Motor neuron (in vitro differentiated cells): Measurements from ENCODE around the gene GSS. TPM values are rescaled to one million over a fixed set of nuclear protein-coding genes. Genes with fewer than 3 reads are reported as not detected.

ENCODE experiments used
- ATAC-seq, 8 experiments: fragments of 200-7000 bp; cut with Tn5 transposase; replicated peaks in 6 of 8; 2 replicates each; pipeline ENCODE4 v1.8.0; 2021; ENCODE audit warnings: mild to moderate bottlenecking in 8 of 8, moderate library complexity in 8 of 8
- H3K27ac ChIP-seq, 2 donors: fragments of 250-450 bp; sonication (Bioruptor Pico); 2 replicates each; pipeline ENCODE4 v1.9.0; 2021; ENCODE audit warnings: antibody characterized with exemption in 2 of 2, mild to moderate bottlenecking in 2 of 2, moderate library complexity in 1 of 2
- H3K4me1 ChIP-seq, 2 donors: fragments of 250-450 bp; sonication (Bioruptor Pico); replicated peaks in 1 of 2; 2 replicates each; pipeline ENCODE4 v1.6.1; 2021; ENCODE audit warnings: antibody characterized with exemption in 2 of 2, mild to moderate bottlenecking in 2 of 2, moderate library complexity in 1 of 2
- H3K4me3 ChIP-seq, 5 donors: fragments of 250-450 bp; sonication (Bioruptor Pico); 2 replicates each; pipeline ENCODE4 v1.9.0; 2021; ENCODE audit warnings: antibody characterized with exemption in 5 of 5, mild to moderate bottlenecking in 5 of 5, moderate library complexity in 4 of 5
- WGBS, 10 experiments: fragments of 450-650 bp; shearing (Covaris generic); methylation state at CpG; one replicate each; pipeline ENCODE4 v1.0.0; 2022; 5-methylcytosine and 5-hydroxymethylcytosine counted together
- in situ Hi-C, 9 experiments: fragments of 400-800 bp; cut with MboI; loops; one replicate each; pipeline ENCODE4 v1.15.0; 2021; ENCODE audit warnings: low sequenced_read_pairs in 9 of 9, low pct_unique_long_range_greater_than_20kb in 2 of 9; ENCODE audit not compliant: unreplicated experiment in 9 of 9
- total RNA-seq, 8 experiments: library from RNA; unstranded; fragments of 300-600 nt; gene quantifications; 2 replicates each; pipeline versions ENCODE4 v1.2.3 to v1.2.4, GENCODE V29; 2022

Gene GSS
- total RNA-seq, 8 experiments from 2014 or later: 21.1 to 104 (median 33.8) TPM

DNA sequence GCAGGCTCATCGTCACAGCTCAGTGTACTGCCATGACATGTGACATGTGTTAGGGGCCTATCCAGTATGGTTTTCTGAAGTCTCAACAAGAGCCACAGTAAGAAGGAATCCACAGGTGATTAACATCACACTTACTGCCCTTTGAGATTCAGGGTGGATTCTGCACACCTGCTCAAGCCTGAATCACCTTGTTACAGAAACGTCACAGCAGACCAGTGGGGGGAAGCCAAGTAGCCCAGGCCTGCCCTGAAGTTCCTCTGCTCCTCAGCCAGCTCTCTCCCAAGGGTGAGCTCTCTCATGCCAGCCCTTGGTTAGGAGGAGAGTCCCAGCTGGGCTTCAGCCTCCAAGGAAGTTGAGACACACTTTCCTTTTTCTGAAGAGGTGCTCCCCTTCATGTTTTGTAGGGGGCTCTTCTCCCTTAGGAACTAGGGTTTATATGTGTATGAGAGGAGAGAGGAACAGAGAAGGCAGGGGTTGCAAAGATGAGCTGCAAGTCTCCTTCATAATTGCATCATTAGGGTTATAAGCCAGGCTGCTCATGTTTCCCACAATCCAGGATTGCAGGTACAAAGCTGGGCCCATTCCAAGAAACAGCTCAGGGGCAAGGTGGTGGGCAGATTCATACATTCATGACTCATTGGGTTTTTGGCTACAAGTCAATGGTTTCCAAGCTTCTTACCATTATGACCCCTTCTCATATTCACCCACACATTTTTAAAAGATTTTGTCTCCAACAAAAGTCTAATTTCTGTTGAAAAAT is 11.6 kb downstream of the GSS start:
- WGBS, 10 experiments: 78 to 100% (median 81%) methylated on average over 1 to 2 of the region's 2 CpGs; no CpG with 5 or more reads in 3 of the 10 experiments
- Histone ChIP-seq H3K27ac (no peak overlapping the region), H3K4me3 (no peak overlapping the region), H3K4me1 (no peaks in the 10 kb centered on the region)
- ATAC-seq: no peak
- in situ Hi-C loops: no loop called here

DNA sequence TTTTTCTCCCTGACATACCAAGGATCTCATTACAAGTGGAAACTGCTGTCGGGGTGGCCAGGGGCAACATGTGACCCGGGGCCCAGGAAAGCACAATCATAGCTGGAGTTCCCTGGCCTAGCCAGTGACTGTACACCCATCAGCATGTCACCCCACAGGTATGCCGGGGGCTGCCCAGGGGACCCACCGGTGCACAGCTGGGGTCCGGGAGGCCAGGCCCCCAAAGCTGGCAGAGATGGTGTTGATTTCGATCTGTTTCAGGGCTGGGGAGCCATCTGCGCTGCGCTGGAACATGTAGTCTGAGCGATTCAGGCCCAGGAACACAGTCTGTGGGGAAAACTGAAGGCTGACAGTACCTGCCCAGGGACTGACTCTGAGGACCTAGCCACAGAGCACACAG is 13.3 kb downstream of the GSS start:
- in situ Hi-C loops: no loop called here
- no peak overlapping the region for H3K4me3 ChIP-seq
- 80 to 100% (median 100%) methylated on average over 1 to 6 of the region's 9 CpGs; no CpG with 5 or more reads in 4 of the 10 experiments for WGBS, 10 experiments
- no peaks in the 10 kb centered on the region for H3K4me1 ChIP-seq
- H3K27ac ChIP-seq: no peak overlapping the region
- no peak for ATAC-seq

DNA sequence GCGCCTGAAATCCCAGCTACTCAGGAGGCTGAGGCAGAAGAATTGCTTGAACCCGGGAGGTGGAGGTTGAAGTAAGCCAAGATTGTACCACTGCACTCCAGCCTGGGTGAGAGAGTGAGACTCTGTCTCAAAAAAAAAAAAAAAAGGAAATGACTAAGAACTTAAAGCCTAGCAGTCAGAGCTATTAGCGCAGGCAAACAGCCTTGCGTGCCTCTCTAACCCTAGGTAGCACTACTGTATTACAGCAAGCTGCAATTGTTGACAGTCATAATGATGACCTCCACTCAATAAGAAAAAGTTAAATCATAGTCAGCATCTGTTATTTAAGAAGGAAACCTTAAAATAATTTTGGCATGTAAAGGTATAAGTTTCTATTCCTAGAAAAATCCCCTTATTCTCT is 14.4 kb downstream of the GSS start:
- no peak overlapping the region for H3K27ac ChIP-seq
- ATAC-seq: no peak
- no peak overlapping the region for H3K4me3 ChIP-seq
- no peaks in the 10 kb centered on the region for H3K4me1 ChIP-seq
- 83 to 100% (median 100%) methylated on average over 1 to 3 of the region's 4 CpGs for WGBS, 10 experiments
- in situ Hi-C loops: no loop called here

DNA sequence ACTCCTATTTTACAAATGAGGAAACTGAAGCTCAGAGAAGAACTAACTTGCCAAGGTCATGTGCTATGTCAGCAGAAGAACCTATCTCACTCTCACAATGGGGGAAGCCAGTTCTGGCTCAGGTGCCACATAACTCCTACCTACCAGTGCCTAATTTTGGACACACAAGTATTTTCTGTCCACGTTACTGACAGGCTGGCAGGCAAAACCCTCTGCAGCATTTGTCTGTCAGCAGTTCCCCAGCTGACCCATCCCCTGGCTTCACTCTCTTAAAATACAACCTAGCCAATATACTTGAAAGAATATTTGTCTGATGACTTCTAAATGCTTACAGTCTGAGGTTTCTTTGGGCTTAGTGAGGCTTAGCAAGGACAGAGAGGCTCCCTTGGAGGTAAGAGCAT is 15.5 kb downstream of the GSS start:
- no peak overlapping the region for H3K4me3 ChIP-seq
- WGBS, 10 experiments: no CpG with 5 or more reads among the region's 1 CpG
- no peaks in the 10 kb centered on the region for H3K4me1 ChIP-seq
- no peak overlapping the region for H3K27ac ChIP-seq
- in situ Hi-C loops: no loop called here
- ATAC-seq: no peak

DNA sequence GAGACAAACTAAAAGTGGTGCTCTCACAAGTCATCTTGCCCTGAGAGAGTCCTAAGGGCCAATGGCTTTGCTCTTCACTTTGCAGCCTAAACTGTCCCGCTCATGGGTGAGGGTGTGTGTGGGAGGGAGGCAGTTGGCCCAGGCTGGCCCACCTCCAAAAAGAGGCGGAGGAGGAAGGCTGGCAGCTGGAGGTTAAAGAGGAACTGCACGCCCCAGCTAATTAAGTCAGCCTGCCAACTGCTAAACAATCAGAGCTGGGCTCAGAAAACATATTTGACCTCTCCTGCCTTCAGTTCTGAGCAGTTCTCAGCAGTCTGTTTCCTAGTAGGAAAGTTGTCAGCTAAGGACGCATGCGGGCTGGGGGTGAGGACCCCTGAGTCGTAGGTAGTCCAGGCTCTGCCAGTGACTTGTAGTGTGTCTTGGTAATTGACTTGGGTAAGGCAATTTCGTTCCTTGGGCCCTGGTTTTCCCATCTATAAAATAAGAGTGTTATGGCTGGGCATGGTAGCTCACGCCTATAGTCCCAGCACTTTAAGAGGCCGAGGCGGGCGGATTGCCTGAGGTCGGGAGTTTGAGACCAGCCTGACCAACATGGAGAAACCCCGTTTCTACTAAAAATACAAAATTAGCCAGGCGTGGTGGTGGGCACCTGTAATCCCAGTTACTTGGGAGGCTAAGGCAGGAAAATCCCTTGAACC is 17.0 kb downstream of the GSS start:
- Histone ChIP-seq H3K4me3 (no peak overlapping the region), H3K4me1 (no peaks in the 10 kb centered on the region), H3K27ac (no peak overlapping the region)
- ATAC-seq: no peak
- 60 to 100% (median 92%) methylated on average over 1 to 7 of the region's 14 CpGs; no CpG with 5 or more reads in 2 of the 10 experiments for whole genome bisulfite sequencing, 10 experiments
- in situ Hi-C loops: no loop called here

DNA sequence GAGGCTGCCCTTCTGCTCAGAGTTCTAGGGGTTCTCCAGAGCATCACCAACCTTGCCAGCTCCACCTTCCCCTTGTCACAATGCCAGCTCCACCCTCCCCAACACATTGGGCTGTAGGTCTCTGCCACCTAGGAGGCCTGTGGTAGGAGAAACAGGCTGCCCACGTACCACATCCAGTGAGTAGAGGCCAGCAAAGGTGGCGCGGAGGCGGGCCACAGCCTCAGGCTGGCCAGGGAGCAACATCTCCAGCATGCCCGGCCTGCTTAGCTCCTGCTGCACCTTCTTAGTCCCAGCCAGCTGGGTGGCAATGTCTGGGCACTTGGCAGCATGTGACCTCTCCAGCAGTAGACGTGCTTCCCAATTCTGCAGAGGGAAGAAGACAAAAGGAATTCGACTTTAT is 23.8 kb downstream of the GSS start:
- H3K4me3 ChIP-seq: no peak overlapping the region
- H3K4me1 ChIP-seq: no peaks in the 10 kb centered on the region
- WGBS, 10 experiments: 40 to 100% (median 63%) methylated on average over 1 to 3 of the region's 7 CpGs; no CpG with 5 or more reads in 3 of the 10 experiments
- in situ Hi-C loops: no loop called here
- no peak for ATAC-seq
- H3K27ac ChIP-seq: no peak overlapping the region

DNA sequence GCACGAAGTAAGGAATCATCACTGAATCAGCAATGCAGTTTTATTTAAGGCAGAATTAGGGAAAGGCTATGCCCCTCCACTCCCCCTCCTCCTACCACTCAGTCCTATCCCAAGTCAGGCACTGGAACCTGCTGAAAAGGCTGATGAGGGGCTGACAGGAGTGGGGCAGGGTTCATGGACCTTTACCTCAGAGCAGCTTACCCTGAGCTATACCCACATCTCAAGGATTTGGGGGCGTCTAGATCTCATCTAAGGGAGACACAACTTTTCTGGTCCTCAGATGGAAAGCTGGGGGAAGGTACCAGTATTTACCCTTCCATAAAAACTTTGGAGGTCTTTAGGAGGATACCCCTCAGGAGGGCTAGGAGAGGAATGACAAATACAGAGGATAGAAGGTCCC is 27.2 kb downstream of the GSS start:
- H3K4me3 ChIP-seq: no peak overlapping the region
- WGBS, 10 experiments: 80 to 100% (median 100%) methylated on average over 1 to 2 of the region's 2 CpGs; no CpG with 5 or more reads in 5 of the 10 experiments
- ATAC-seq: no peak
- H3K27ac ChIP-seq: no peak overlapping the region
- no peaks in the 10 kb centered on the region for H3K4me1 ChIP-seq
- in situ Hi-C loops: no loop called here

DNA sequence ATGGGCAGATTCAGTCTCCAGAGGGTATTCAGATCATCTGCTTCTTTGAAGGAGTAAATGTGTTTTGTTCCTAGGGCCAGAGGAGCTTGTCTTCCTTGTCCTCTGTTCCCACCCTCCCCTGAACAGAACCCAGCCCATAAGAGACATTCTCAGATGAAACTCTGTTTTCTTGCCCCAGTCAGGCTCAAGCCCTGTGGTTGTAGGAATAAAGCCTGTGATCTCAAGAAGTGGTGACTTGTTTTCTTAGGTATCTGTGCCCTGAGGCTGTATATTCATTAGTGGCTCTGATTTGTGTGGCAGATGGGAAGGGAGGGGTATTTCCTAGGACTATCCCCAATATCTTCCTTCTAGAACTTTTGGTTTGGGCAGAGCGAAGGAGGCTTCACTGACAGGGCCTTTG is 27.9 kb downstream of the GSS start:
- peak in 3 of 8 experiments; percentile 71 to 92 (median 87) for ATAC-seq
- Histone ChIP-seq H3K27ac (no peak overlapping the region), H3K4me3 (no peak overlapping the region)

DNA sequence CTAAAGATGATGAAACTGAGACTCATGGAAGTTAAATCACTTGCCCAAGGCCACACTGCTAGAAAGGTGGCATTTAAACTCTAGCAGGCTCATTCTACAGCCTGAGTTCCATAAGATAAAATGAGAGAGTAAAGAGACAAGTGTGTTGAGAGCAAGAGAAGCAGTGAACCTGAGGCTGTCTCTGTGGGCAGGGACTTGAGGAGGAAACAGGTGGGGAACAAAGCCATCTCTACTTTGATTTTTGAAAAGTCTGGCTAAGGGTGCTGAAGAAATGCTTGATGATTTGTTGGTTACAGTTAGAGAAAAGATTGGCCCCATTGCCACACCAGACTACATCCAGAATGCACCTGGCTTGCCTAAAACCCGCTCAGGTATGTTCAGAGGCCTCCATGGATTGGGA is 29.0 kb downstream of the GSS start:
- no peak overlapping the region for H3K4me3 ChIP-seq
- in situ Hi-C loops: no loop called here
- H3K27ac ChIP-seq: no peak overlapping the region
- H3K4me1 ChIP-seq: no peaks in the 10 kb centered on the region
- 100% methylated on average over 1 of the region's 1 CpG; no CpG with 5 or more reads in 9 of the 10 experiments for WGBS, 10 experiments
- no peak for ATAC-seq

More for the DNA sequence above, 27.9 kb downstream of the GSS start:
- no peaks in the 10 kb centered on the region for H3K4me1 ChIP-seq
- 100% methylated on average over 1 of the region's 1 CpG; no CpG with 5 or more reads in 5 of the 10 experiments for WGBS, 10 experiments
- in situ Hi-C loops: no loop called here

DNA sequence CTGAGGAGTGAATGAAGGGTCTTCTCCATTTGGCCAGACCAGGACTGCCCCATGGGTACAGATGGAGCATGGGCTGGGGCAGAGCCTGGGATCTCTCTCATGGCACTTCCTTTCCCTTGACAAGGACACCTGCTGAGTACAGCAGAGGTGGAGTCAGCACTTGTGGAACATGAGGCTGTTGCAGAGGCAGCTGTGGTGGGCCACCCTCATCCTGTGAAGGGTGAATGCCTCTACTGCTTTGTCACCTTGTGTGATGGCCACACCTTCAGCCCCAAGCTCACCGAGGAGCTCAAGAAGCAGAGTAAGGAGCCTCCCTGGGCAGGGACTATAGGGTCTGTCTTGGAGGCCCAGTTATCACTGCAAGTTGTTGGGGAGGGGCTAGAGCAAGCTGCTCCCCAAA is 29.6 kb downstream of the GSS start:
- 60 to 86% methylated on average over 1 of the region's 1 CpG; no CpG with 5 or more reads in 8 of the 10 experiments for WGBS, 10 experiments
- in situ Hi-C loops: no loop called here
- no peak overlapping the region for H3K27ac ChIP-seq
- no peak overlapping the region for H3K4me3 ChIP-seq
- ATAC-seq: no peak
- no peaks in the 10 kb centered on the region for H3K4me1 ChIP-seq

DNA sequence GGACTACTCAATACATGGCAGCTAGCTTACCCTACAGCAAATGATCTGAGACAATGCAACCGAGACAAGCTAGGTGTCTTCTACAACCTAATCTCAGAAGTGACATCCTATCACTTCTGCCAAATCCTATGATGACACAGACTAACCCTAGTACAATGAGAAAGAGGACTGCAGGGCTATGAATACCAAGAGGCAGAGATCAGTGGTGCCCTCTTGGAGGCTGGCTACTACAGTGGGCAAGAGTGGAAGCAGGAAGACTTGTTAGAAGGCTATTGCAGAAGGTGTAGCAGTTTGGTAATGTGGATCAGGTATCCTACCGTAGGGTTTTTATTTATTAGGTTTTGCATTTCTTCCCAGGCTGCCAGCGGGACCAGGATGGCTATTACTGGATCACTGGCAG is 30.3 kb downstream of the GSS start:
- in situ Hi-C loops: no loop called here
- H3K4me1 ChIP-seq: no peaks in the 10 kb centered on the region
- WGBS, 10 experiments: 64 to 100% (median 96%) methylated on average over 1 to 2 of the region's 3 CpGs; no CpG with 5 or more reads in 4 of the 10 experiments
- no peak overlapping the region for H3K4me3 ChIP-seq
- no peak for ATAC-seq
- no peak overlapping the region for H3K27ac ChIP-seq

DNA sequence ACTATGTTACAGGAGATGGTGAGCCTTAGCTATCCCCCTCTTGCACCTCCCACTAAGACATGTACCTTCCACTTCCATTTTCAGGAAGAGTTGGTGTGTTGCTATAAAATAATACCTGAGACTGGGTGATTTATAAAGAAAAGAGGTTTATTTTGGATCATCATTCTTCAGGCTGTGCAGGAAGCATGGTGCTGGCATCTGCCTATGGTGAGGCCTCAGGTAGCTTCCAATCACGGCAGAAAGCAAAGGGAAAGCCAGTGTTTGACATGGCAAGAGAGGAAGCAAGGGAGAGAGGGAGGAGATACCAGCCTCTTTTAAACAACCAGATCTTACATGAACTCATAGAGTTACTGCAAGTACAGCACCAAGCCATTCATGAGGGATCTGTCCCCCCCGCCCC is 32.2 kb downstream of the GSS start:
- 83 to 100% (median 86%) methylated on average over 1 of the region's 2 CpGs; no CpG with 5 or more reads in 7 of the 10 experiments for WGBS, 10 experiments
- in situ Hi-C loops: no loop called here
- Histone ChIP-seq H3K4me1 (no peaks in the 10 kb centered on the region), H3K4me3 (no peak overlapping the region), H3K27ac (no peak overlapping the region)
- ATAC-seq: no peak

DNA sequence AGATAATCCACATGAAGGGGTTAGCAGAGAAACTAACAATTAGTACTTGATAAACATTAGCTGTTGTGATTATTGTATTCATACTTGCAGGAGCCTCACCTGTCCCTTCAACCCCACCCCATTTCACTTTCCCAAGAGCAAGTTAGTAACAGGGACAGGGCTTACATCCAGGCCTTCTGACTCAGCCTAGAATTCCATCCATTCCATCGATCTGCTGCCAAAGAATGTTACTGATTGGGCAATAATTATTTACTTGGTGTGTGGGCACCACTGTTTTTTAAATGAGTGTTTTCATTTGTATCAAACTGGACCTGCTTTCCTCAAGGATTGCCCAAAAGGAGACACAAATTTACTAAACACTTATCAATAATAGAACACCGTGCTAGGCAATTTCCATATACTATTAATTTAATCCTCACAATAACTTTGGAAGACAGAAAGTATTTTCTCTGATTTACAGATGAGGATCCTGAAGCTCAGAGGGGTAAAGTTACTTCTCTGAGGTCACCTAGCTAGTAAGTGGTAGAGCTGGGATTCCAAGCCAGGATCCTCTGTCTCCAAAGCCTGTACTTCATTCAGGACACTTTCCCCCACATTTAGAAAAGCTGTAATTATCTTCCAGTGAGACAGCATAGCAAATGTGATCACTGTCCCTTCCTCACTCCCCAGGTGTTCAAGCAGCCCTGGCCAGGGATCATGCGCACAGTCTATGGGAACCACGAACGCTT is 32.8 kb downstream of the GSS start:
- H3K27ac ChIP-seq: no peak overlapping the region
- H3K4me3 ChIP-seq: no peak overlapping the region
- H3K4me1 ChIP-seq: no peaks in the 10 kb centered on the region
- in situ Hi-C loops: no loop called here
- ATAC-seq: peak in 1 of 8 experiments; percentile 42
- 20 to 100% (median 98%) methylated on average over 1 to 5 of the region's 5 CpGs; no CpG with 5 or more reads in 1 of the 10 experiments for WGBS, 10 experiments
